ENCODE results near the gene COMP. TPM values are rescaled to one million over a fixed set of nuclear protein-coding genes. Genes with fewer than 3 reads are reported as not detected.
"Not testable (repeated sequence)": the region's sequence is repeated elsewhere in the genome, so short reads cannot be mapped to it uniquely, and the experiment has no call there.

Gene COMP
- total RNA-seq, 1 donor from 2014 or later = 0.12 TPM

DNA sequence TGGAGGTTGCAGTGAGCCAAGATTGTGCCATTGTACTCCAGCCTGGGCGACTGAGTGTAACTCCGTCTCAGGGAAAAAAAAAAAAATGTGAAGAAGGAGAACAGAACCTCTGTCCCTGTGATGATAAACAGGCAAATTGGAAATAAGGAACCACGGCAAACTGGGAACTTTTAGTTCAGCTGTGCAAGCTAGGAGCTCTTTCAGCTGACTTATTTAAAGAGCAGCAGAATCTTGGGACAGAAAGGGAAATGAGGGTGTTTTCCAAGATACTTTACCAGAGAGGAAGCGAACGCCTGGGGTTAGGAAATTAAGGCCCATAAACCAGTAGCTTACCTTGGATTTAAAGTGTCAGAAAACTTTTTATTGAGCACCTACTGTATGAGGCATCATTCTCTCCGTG is 37.7 kb upstream of the COMP start:
- Mint-ChIP-seq H3K4me3 (no peak overlapping the region), H3K4me1 (ENCODE audit: unreplicated experiment) (peaks cover 10% of the 10 kb centered on the region), H3K27me3 (peaks cover 10% of the 10 kb centered on the region), H3K36me3 (peaks cover 4% of the 10 kb centered on the region), H3K27ac (no peak overlapping the region), H3K9me3 (peaks cover 4% of the 10 kb centered on the region)
- TF ChIP-seq CTCF (conservative IDR thresholded peaks at IDR 0.05) = no peak
- no peak for DNase-seq (ENCODE audit: extremely low spot score, unreplicated experiment)

DNA sequence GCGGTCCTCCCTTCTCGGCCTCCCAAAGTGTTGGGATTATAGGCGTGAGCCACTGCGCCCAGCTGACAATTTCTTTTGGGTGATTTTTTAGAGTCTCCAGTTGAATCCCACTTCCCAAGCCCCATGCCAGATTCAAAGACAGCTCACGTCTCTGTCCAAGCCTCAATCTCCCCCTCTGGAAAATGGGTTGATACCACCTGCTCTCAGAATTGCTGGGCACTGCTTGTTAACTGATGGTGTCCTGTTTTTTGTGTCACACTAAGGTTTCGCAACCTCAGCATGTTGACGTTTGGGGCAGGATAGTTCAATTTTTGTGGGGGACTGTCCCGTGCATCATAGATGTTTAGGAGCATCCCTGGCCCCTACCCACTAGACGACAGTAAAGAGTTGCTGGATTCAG is 26.5 kb upstream of the COMP start:
- H3K27ac Mint-ChIP-seq = no peak overlapping the region
- H3K36me3 Mint-ChIP-seq = no peaks in the 10 kb centered on the region
- no peak overlapping the region for H3K4me3 Mint-ChIP-seq
- peaks cover 4% of the 10 kb centered on the region for H3K27me3 Mint-ChIP-seq
- no peaks in the 10 kb centered on the region for H3K4me1 Mint-ChIP-seq (ENCODE audit: unreplicated experiment)
- no peaks in the 10 kb centered on the region for H3K9me3 Mint-ChIP-seq
- DNase-seq (ENCODE audit: extremely low spot score, unreplicated experiment) = no peak
- no peak for TF ChIP-seq CTCF (conservative IDR thresholded peaks at IDR 0.05)

DNA sequence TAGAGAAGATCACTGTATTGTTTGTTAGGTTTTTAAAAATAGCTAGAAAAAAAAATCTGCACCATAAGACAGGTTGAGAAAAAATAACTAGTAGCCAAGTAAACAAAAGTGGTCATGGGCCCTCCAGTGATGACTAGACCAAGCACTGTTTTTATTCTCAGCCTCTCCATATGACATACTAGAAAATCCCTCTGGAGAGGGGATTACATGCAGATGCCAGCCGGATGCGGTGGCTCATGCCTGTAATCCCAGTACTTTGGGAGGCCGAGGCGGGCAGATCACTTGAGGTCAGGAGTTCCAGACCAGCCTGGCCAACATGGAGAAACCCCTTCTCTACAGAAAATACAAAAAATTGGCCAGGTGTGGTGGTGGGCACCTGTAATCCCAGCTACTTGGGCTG is 25.5 kb upstream of the COMP start:
- DNase-seq (ENCODE audit: extremely low spot score, unreplicated experiment); H3K4me3 Mint-ChIP-seq; H3K27me3 Mint-ChIP-seq; H3K27ac Mint-ChIP-seq; H3K4me1 Mint-ChIP-seq (ENCODE audit: unreplicated experiment); H3K9me3 Mint-ChIP-seq; H3K36me3 Mint-ChIP-seq: not testable (repeated sequence)

DNA sequence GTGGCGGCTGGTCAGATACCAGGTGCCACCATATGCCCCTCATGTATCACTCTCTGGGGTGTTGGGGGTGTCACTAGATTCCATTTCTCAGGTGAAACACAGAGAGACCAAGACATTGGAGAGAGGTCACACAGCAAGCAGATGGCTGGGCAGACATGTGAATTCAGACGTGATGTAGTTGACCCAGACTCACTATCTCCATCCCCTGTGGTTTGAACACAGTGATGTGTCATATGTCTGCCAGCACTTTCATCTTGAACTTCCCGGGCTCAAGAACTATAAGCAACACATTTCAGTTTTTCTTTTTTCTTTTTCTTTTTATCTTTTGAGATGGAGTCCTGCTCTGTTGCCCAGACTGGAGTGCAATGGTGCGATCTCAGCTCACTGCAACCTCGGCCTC is 24.6 kb upstream of the COMP start:
- no peaks in the 10 kb centered on the region for H3K36me3 Mint-ChIP-seq
- no peak overlapping the region for H3K4me3 Mint-ChIP-seq
- H3K27me3 Mint-ChIP-seq = peaks cover 4% of the 10 kb centered on the region
- no peak for TF ChIP-seq CTCF (conservative IDR thresholded peaks at IDR 0.05)
- no peaks in the 10 kb centered on the region for H3K9me3 Mint-ChIP-seq
- DNase-seq (ENCODE audit: extremely low spot score, unreplicated experiment) = no peak
- H3K4me1 Mint-ChIP-seq (ENCODE audit: unreplicated experiment) = no peaks in the 10 kb centered on the region
- no peak overlapping the region for H3K27ac Mint-ChIP-seq

GRCh38 chr19:18814063-18814462 is 23.0 kb upstream of the COMP start:
- Mint-ChIP-seq H3K9me3 (no peaks in the 10 kb centered on the region), H3K27me3 (peaks cover 7% of the 10 kb centered on the region), H3K4me1 (ENCODE audit: unreplicated experiment) (no peaks in the 10 kb centered on the region), H3K36me3 (no peaks in the 10 kb centered on the region), H3K27ac (no peak overlapping the region), H3K4me3 (no peak overlapping the region)
- no peak for DNase-seq (ENCODE audit: extremely low spot score, unreplicated experiment)
- TF ChIP-seq CTCF (conservative IDR thresholded peaks at IDR 0.05) = no peak

GRCh38 chr19:18811638-18812037 is 20.5 kb upstream of the COMP start:
- not testable (repeated sequence) for H3K36me3 Mint-ChIP-seq; H3K27me3 Mint-ChIP-seq; H3K4me1 Mint-ChIP-seq (ENCODE audit: unreplicated experiment); DNase-seq (ENCODE audit: extremely low spot score, unreplicated experiment); H3K9me3 Mint-ChIP-seq; H3K27ac Mint-ChIP-seq; H3K4me3 Mint-ChIP-seq

DNA sequence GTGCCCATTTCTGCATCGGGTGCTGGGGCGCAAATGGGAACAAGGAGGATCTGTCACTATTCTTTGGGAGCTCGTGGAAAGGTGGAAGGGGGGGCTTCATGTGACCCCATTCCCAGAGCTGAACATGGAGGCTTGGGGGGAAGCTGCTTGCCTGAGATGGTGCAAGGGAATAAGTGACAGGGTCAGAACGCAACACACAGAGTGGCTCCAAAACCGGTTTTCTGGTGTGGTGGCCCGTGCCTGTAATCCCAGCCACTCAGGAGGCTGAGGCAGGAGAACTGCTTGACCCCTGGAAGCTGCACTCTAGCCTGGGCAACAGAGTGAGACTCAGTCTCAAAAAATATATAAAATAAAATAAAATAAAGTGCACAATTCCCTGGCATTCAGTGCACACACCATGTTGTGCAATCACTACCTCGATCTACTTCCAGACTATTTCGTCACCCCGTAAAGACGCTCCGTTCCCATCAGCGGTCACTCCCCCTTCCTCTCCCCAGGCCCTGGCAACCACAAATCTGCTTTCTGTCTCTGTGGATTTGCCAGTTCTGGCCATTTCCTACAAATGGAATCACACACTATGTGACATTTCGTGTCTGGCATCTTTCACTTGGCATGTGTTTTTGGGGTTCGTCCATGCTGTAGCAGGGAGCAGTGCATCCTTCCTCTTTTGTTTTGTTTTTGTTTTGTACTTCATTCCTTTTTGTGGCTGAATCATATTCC is 18.2 kb upstream of the COMP start:
- no peak overlapping the region for H3K4me3 Mint-ChIP-seq
- no peak for DNase-seq (ENCODE audit: extremely low spot score, unreplicated experiment)
- H3K27me3 Mint-ChIP-seq = peaks cover 7% of the 10 kb centered on the region

More for the DNA sequence above, 18.2 kb upstream of the COMP start:
- no peak for TF ChIP-seq CTCF (conservative IDR thresholded peaks at IDR 0.05)
- Mint-ChIP-seq H3K9me3 (no peaks in the 10 kb centered on the region), H3K27ac (no peak overlapping the region), H3K36me3 (no peaks in the 10 kb centered on the region), H3K4me1 (ENCODE audit: unreplicated experiment) (no peaks in the 10 kb centered on the region)

Measured in type B pancreatic cell (in vitro differentiated cells).